ENCODE results near the gene GRID1. TPM values are rescaled to one million over a fixed set of nuclear protein-coding genes. Genes with fewer than 3 reads are reported as not detected.

Gene GRID1
- total and polyA plus RNA-seq, 10 of the 15 experiments (the other 5 are each of a cell fraction or from before 2014, with no cell fraction given): 0.04 to 0.62 (median 0.08) TPM; not detected in 5

DNA sequence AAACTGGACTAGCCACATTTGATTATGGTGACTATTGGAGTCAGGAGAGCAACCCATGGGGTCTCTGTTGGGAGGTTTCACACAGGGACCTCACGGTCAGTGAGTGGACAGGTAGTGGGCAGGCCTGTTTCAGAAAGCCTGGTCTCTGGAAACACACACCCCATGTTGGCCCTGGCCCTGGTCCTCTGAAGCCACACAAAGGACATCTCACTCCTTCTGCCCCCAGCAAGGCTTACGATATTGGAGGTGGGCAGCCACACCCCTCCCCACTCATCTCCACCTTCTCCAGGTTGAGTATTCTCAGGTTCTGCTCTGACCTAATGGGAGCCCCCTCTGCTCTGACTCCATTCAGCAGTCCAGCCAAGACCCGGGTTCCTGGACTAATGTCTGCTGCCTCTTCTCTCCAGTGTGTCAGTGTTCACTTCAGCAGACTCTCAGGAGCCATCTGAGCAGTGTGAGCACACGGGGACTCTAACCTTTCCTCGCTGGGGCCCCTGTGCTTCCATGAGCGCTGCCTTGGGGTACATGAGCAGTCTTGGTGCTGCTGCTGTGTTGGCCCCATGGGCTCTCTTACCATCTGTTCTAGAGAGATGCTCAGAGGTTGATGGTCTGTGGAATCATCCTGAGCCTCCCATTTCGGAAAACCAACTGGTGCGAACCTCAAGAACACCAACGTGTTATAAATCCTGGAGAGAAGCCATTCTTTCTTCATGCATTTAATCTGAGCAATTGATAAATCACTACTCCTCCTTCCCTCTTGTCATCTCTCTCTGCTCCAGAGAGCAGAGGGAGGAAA, 748.6 kb downstream of the GRID1 start:
- Histone ChIP-seq H3K9ac (ENCODE audit: control insufficient read depth, insufficient read depth, low read length) (no peak overlapping the region), H3K79me2 (ENCODE audit: control insufficient read depth, insufficient read depth, low read length) (no peaks in the 10 kb centered on the region), H3K4me2 (ENCODE audit: control insufficient read depth, insufficient read depth) (no peak overlapping the region), H3K27me3 (replicated peaks in 1 of 2; ENCODE audit: control insufficient read depth in 2 of 2, insufficient read depth in 2 of 2, low read length in 1 of 2) (no peaks in the 10 kb centered on the region), H3K9me3 (replicated peaks; ENCODE audit: control insufficient read depth, insufficient read depth, low read length) (no peaks in the 10 kb centered on the region), H4K20me1 (ENCODE audit: control insufficient read depth, insufficient read depth) (no peaks in the 10 kb centered on the region), H3K4me1 (ENCODE audit: control insufficient read depth, insufficient read depth, low read length) (no peaks in the 10 kb centered on the region; the same call in 1 of the 2 replicates), H3K36me3 (ENCODE audit: control insufficient read depth in 2 of 2, insufficient read depth in 2 of 2, low read length in 1 of 2) (no peaks in the 10 kb centered on the region), H3K27ac (ENCODE audit: control insufficient read depth, insufficient read depth) (no peak overlapping the region), H2AFZ (ENCODE audit: control insufficient read depth, low read depth, low read length) (no peak overlapping the region), H3K4me3 (no peak overlapping the region)
- no peak for TF ChIP-seq NRF1 (conservative IDR thresholded peaks at IDR 0.05; ENCODE audit: low read depth, low read length)
- no peak for TF ChIP-seq TARDBP (IDR thresholded peaks at IDR 0.05; ENCODE audit: borderline replicate concordance)
- TF ChIP-seq CBX3 (IDR thresholded peaks at IDR 0.05; ENCODE audit: borderline replicate concordance, low read depth): no peak
- TF ChIP-seq MYC (IDR thresholded peaks at IDR 0.05; ENCODE audit: insufficient read depth, insufficient read length, insufficient replicate concordance, low read length, severe bottlenecking): no peak
- TF ChIP-seq, protein P1, sequence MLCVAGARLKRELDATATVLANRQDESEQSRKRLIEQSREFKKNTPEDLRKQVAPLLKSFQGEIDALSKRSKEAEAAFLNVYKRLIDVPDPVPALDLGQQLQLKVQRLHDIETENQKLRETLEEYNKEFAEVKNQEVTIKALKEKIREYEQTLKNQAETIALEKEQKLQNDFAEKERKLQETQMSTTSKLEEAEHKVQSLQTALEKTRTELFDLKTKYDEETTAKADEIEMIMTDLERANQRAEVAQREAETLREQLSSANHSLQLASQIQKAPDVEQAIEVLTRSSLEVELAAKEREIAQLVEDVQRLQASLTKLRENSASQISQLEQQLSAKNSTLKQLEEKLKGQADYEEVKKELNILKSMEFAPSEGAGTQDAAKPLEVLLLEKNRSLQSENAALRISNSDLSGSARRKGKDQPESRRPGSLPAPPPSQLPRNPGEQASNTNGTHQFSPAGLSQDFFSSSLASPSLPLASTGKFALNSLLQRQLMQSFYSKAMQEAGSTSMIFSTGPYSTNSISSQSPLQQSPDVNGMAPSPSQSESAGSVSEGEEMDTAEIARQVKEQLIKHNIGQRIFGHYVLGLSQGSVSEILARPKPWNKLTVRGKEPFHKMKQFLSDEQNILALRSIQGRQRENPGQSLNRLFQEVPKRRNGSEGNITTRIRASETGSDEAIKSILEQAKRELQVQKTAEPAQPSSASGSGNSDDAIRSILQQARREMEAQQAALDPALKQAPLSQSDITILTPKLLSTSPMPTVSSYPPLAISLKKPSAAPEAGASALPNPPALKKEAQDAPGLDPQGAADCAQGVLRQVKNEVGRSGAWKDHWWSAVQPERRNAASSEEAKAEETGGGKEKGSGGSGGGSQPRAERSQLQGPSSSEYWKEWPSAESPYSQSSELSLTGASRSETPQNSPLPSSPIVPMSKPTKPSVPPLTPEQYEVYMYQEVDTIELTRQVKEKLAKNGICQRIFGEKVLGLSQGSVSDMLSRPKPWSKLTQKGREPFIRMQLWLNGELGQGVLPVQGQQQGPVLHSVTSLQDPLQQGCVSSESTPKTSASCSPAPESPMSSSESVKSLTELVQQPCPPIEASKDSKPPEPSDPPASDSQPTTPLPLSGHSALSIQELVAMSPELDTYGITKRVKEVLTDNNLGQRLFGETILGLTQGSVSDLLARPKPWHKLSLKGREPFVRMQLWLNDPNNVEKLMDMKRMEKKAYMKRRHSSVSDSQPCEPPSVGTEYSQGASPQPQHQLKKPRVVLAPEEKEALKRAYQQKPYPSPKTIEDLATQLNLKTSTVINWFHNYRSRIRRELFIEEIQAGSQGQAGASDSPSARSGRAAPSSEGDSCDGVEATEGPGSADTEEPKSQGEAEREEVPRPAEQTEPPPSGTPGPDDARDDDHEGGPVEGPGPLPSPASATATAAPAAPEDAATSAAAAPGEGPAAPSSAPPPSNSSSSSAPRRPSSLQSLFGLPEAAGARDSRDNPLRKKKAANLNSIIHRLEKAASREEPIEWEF (IDR thresholded peaks at IDR 0.05; ENCODE audit: insufficient replicate concordance, low read depth, low read length): no peak
- TF ChIP-seq ZSCAN29 (IDR thresholded peaks at IDR 0.05): no peak
- no peak for TF ChIP-seq KDM1A (IDR thresholded peaks at IDR 0.05; ENCODE audit: borderline replicate concordance)
- TF ChIP-seq MTA2 (IDR thresholded peaks at IDR 0.05; ENCODE audit: low read depth): no peak
- no peak for TF ChIP-seq SPI1 (IDR thresholded peaks at IDR 0.05; ENCODE audit: borderline replicate concordance, insufficient read depth, low read depth, low read length)
- TF ChIP-seq EGR1 (IDR thresholded peaks at IDR 0.05; ENCODE audit: borderline replicate concordance in 1 of 2, low read depth in 2 of 2, low read length in 2 of 2): no peak
- TF ChIP-seq, protein P2, sequence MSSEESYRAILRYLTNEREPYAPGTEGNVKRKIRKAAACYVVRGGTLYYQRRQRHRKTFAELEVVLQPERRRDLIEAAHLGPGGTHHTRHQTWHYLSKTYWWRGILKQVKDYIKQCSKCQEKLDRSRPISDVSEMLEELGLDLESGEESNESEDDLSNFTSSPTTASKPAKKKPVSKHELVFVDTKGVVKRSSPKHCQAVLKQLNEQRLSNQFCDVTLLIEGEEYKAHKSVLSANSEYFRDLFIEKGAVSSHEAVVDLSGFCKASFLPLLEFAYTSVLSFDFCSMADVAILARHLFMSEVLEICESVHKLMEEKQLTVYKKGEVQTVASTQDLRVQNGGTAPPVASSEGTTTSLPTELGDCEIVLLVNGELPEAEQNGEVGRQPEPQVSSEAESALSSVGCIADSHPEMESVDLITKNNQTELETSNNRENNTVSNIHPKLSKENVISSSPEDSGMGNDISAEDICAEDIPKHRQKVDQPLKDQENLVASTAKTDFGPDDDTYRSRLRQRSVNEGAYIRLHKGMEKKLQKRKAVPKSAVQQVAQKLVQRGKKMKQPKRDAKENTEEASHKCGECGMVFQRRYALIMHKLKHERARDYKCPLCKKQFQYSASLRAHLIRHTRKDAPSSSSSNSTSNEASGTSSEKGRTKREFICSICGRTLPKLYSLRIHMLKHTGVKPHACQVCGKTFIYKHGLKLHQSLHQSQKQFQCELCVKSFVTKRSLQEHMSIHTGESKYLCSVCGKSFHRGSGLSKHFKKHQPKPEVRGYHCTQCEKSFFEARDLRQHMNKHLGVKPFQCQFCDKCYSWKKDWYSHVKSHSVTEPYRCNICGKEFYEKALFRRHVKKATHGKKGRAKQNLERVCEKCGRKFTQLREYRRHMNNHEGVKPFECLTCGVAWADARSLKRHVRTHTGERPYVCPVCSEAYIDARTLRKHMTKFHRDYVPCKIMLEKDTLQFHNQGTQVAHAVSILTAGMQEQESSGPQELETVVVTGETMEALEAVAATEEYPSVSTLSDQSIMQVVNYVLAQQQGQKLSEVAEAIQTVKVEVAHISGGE (CRISPR knock-in tag; IDR thresholded peaks at IDR 0.05): no peak
- no peak for TF ChIP-seq GABPA (IDR thresholded peaks at IDR 0.05; ENCODE audit: low read depth)
- no peak for TF ChIP-seq MEF2A (IDR thresholded peaks at IDR 0.05; ENCODE audit: insufficient read depth, low read depth, low read length)
- TF ChIP-seq CHD4 (IDR thresholded peaks at IDR 0.05): no peak
- WGBS (ENCODE audit: insufficient coverage, insufficient replicate concordance, low lambda C conversion rate, missing lambda C conversion rate): 12% methylated on average over 9 of the region's 9 CpGs
- no peak for ATAC-seq
- in situ Hi-C loops (cut with MboI) (no loop called here), intact Hi-C loops (cut with micrococcal nuclease; ENCODE audit: unreplicated experiment) (no loop called here)
- SMC1A ChIA-PET (ENCODE audit: uncharacterized antibody, unreplicated experiment): no interaction called here
- BruUV-seq (replicated peaks): no TSS peak
- POLR2A ChIA-PET: no interaction called here
- CTCF ChIA-PET: no interaction called here
- DNase-seq (ENCODE audit: low read depth, low spot score): no peak
- RAD21 ChIA-PET (ENCODE audit: unreplicated experiment): no interaction called here
- no peak for FAIRE-seq
